Measurements from ENCODE around the gene C1orf116.

C1orf116 gene

GRCh38 chr1:207054491-207054890 is 21.9 kb upstream of the C1orf116 start:
- no peak overlapping the region for H3K4me3 ChIP-seq (ENCODE audit: low read length)
- no peak for TF ChIP-seq CTCF (conservative IDR thresholded peaks at IDR 0.05; ENCODE audit: low read length)
- no peak for DNase-seq (ENCODE audit: low read depth)

- peak; percentile 88 for DNase-seq (ENCODE audit: low read depth)
- TF ChIP-seq CTCF (conservative IDR thresholded peaks at IDR 0.05; ENCODE audit: low read length) = no peak
- peak within 1 kb of the TSS; percentile 80 for H3K4me3 ChIP-seq (ENCODE audit: low read length)
Observed at GRCh38 chr1:207052911-207053769, 20.6 kb upstream of the C1orf116 start, which contains the start of gene PFKFB2. PFKFB2 (plus strand) TSS chr1:207053275; CDS start chr1:207054718, 1,443 bp downstream.

- no peak for TF ChIP-seq CTCF (conservative IDR thresholded peaks at IDR 0.05; ENCODE audit: low read length)
- peak within 1 kb of the TSS; percentile 98 for H3K4me3 ChIP-seq (ENCODE audit: low read length)
- DNase-seq (ENCODE audit: low read depth) = peak; percentile 39
Observed at GRCh38 chr1:207051191-207051943, 18.8 kb upstream of the C1orf116 start, which contains the start of gene YOD1. YOD1 (minus strand) TSS chr1:207051208; CDS start chr1:207051030, 178 bp downstream.

- DNase-seq (ENCODE audit: low read depth) = peak; percentile 89
- H3K4me3 ChIP-seq (ENCODE audit: low read length) = peak overlapping the region; percentile 98
- TF ChIP-seq CTCF (conservative IDR thresholded peaks at IDR 0.05; ENCODE audit: low read length) = peak; percentile 1; the same call in 1 of the 2 replicates
Observed at GRCh38 chr1:207050480-207051190, 18.1 kb upstream of the C1orf116 start.

- H3K4me3 ChIP-seq (ENCODE audit: low read length) = peak overlapping the region; percentile 98
- peak; percentile 56 for DNase-seq (ENCODE audit: low read depth)
- TF ChIP-seq CTCF (conservative IDR thresholded peaks at IDR 0.05; ENCODE audit: low read length) = peak; percentile 89
Observed at GRCh38 chr1:207049974-207050391, 17.4 kb upstream of the C1orf116 start.

- H3K4me3 ChIP-seq (ENCODE audit: low read length) = peak overlapping the region; percentile 98
Observed at GRCh38 chr1:207049514-207049913, 17.0 kb upstream of the C1orf116 start.

More at GRCh38 chr1:207049514-207049913, 17.0 kb upstream of the C1orf116 start:
- no peak for DNase-seq (ENCODE audit: low read depth)
- TF ChIP-seq CTCF (conservative IDR thresholded peaks at IDR 0.05; ENCODE audit: low read length) = no peak
